Mesenchymal stem cell (in vitro differentiated cells and primary cell): ENCODE measurements around the gene ASB2.

ENCODE experiments used
- DNase-seq: peaks from one replicate; pipeline ENCODE4 v3.0.0-alpha.2; 2013
- H2AFZ ChIP-seq: one replicate; pipeline ENCODE4 v1.6.1; 2013; ENCODE audit warnings: low read depth, mild to moderate bottlenecking, control low read depth, inconsistent platforms, low read length, moderate library complexity
- H2AK5ac ChIP-seq: 2 replicates; pipeline ENCODE4 v1.6.1; 2013; ENCODE audit warnings: low read length, moderate library complexity, mild to moderate bottlenecking, inconsistent platforms; ENCODE audit not compliant: severe bottlenecking
- H2BK120ac ChIP-seq: one replicate; pipeline ENCODE4 v1.6.1; 2013; ENCODE audit warnings: low read depth, mild to moderate bottlenecking, inconsistent platforms, low read length, moderate library complexity
- H2BK12ac ChIP-seq, 2 experiments: one replicate each; pipeline ENCODE4 v1.6.1; 2013; ENCODE audit warnings: inconsistent platforms in 2 of 2, low read length in 2 of 2, mild to moderate bottlenecking in 2 of 2, moderate library complexity in 2 of 2, control low read depth in 1 of 2
- H2BK15ac ChIP-seq: one replicate; pipeline ENCODE4 v1.6.1; 2013; ENCODE audit warnings: mild to moderate bottlenecking, low read depth, inconsistent platforms; ENCODE audit not compliant: poor library complexity, severe bottlenecking
- H2BK5ac ChIP-seq: 2 replicates; pipeline ENCODE4 v1.6.1; 2013; ENCODE audit warnings: low read depth, mild to moderate bottlenecking, low read length, control low read depth, inconsistent platforms; ENCODE audit not compliant: poor library complexity, severe bottlenecking
- H3K14ac ChIP-seq, 2 experiments: one replicate each; pipeline ENCODE4 v1.6.1; 2013; ENCODE audit warnings: inconsistent platforms in 2 of 2, low read length in 2 of 2, control low read depth in 1 of 2, mild to moderate bottlenecking in 1 of 2, moderate library complexity in 1 of 2
- H3K18ac ChIP-seq, 2 experiments: one replicate each; pipeline ENCODE4 v1.6.1; 2013; ENCODE audit warnings: inconsistent platforms in 2 of 2, low read length in 2 of 2, control low read depth in 1 of 2, low read depth in 1 of 2, mild to moderate bottlenecking in 1 of 2
- H3K23ac ChIP-seq, 2 experiments: one replicate each; pipeline ENCODE4 v1.6.1; 2013; ENCODE audit warnings: inconsistent platforms in 2 of 2, low read length in 2 of 2, mild to moderate bottlenecking in 2 of 2, moderate library complexity in 2 of 2, control low read depth in 1 of 2
- H3K27ac ChIP-seq: 2 replicates; pipeline ENCODE4 v1.5.1; 2013; ENCODE audit warnings: mild to moderate bottlenecking, moderate library complexity, low read length, control low read depth, inconsistent platforms; ENCODE audit not compliant: poor library complexity, severe bottlenecking
- H3K27me3 ChIP-seq, 2 experiments: 2 replicates each; pipeline versions ENCODE4 v1.6.1 to v1.7.0; 2013; ENCODE audit warnings: low read length in 2 of 2, mild to moderate bottlenecking in 2 of 2, moderate library complexity in 2 of 2, control low read depth in 1 of 2, inconsistent platforms in 1 of 2; ENCODE audit not compliant: control insufficient read depth in 1 of 2, insufficient read depth in 1 of 2
- H3K36me3 ChIP-seq, 2 experiments: 2 replicates each; pipeline versions ENCODE4 v1.6.1 to v1.7.0; 2013; ENCODE audit warnings: low read length in 2 of 2, control low read depth in 1 of 2, inconsistent platforms in 1 of 2, low read depth in 1 of 2, mild to moderate bottlenecking in 1 of 2; ENCODE audit not compliant: insufficient read depth in 2 of 2, control insufficient read depth in 1 of 2
- H3K4ac ChIP-seq, 2 experiments: one replicate each; pipeline ENCODE4 v1.6.1; 2013; ENCODE audit warnings: inconsistent platforms in 2 of 2, low read length in 2 of 2, mild to moderate bottlenecking in 2 of 2, moderate library complexity in 2 of 2, control low read depth in 1 of 2, low read depth in 1 of 2
- H3K4me1 ChIP-seq: 2 replicates; pipeline ENCODE4 v1.6.1; 2013; ENCODE audit warnings: low read depth, low read length, control low read depth; ENCODE audit not compliant: control insufficient read depth, insufficient read depth
- H3K4me2 ChIP-seq: 2 replicates; pipeline ENCODE4 v1.6.1; 2013; ENCODE audit warnings: low read length, mild to moderate bottlenecking, inconsistent platforms; ENCODE audit not compliant: poor library complexity, severe bottlenecking
- H3K4me3 ChIP-seq, 2 experiments: 2 replicates each; pipeline versions ENCODE4 v1.5.1 to v1.7.0; 2013; ENCODE audit warnings: low read length in 2 of 2, mild to moderate bottlenecking in 2 of 2, control low read depth in 1 of 2, low read depth in 1 of 2; ENCODE audit not compliant: insufficient read depth in 1 of 2
- H3K79me1 ChIP-seq: replicated peaks from 2 replicates; pipeline ENCODE4 v1.6.1; 2013; ENCODE audit warnings: mild to moderate bottlenecking, control low read depth, low read length, inconsistent platforms; ENCODE audit not compliant: poor library complexity, severe bottlenecking
- H3K9ac ChIP-seq: 2 replicates; pipeline ENCODE4 v1.7.0; 2013; ENCODE audit warnings: mild to moderate bottlenecking, low read length, moderate library complexity
- H3K9me3 ChIP-seq: 2 replicates; pipeline ENCODE4 v1.7.0; 2013; ENCODE audit warnings: mild to moderate bottlenecking, low read length; ENCODE audit not compliant: control insufficient read depth
- H4K8ac ChIP-seq: one replicate; pipeline ENCODE4 v1.6.1; 2013; ENCODE audit warnings: inconsistent platforms, mild to moderate bottlenecking, low read length, moderate library complexity
- H4K91ac ChIP-seq: one replicate; pipeline ENCODE4 v1.6.1; 2013; ENCODE audit warnings: mild to moderate bottlenecking, low read length, inconsistent platforms
- WGBS: methylation state at CpG from one replicate; pipeline ENCODE4 v1.1.7; 2013; ENCODE audit warnings: mixed read lengths; 5-methylcytosine and 5-hydroxymethylcytosine counted together

ASB2 gene

DNA sequence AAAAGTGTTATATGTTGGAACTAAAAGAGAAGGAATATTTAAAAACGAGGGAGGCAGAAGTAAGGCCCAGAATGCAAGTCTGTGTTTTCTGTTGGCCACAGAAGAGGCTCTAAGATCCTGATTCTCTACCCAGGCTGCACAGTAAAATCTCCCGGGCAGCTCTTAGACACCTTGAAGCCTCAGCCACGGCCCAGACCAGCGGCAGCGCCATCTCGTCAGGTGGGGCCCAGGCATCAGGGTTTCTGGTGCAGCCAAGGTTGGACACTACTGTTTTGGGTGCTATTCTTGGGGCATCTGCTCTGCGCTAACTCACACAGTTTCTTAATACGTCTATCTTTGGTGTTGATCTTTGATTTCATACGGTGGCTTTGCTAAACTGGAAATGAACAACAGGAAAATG, 32.4 kb downstream of the ASB2 start:
- H2AFZ ChIP-seq: no peak overlapping the region
- no peak overlapping the region for H3K18ac ChIP-seq
- no peak overlapping the region for H2BK5ac ChIP-seq
- no peaks in the 10 kb centered on the region for H3K9me3 ChIP-seq
- H4K91ac ChIP-seq: no peak overlapping the region
- H3K4ac ChIP-seq: no peak overlapping the region
- H3K23ac ChIP-seq: no peak overlapping the region
- H3K27me3 ChIP-seq: peaks cover 0 to 10% of the 10 kb centered on the region in 2 experiments
- H3K79me1 ChIP-seq: no peaks in the 10 kb centered on the region
- no peak overlapping the region for H3K4me2 ChIP-seq
- H3K4me1 ChIP-seq: peaks cover 57% of the 10 kb centered on the region
- no peak for DNase-seq
- WGBS: 94% methylated on average over 9 of the region's 9 CpGs
- peak overlapping the region; percentile 2 for H2BK15ac ChIP-seq
- H3K9ac ChIP-seq: no peak overlapping the region
- H3K27ac ChIP-seq: no peak overlapping the region
- no peak overlapping the region for H3K14ac ChIP-seq
- no peak overlapping the region for H2BK120ac ChIP-seq
- H3K36me3 ChIP-seq: peaks cover 0 to 3% of the 10 kb centered on the region in 2 experiments
- H2AK5ac ChIP-seq: no peak overlapping the region
- no peak overlapping the region for H4K8ac ChIP-seq
- no peak overlapping the region for H2BK12ac ChIP-seq
- H3K4me3 ChIP-seq: no peak overlapping the region

DNA sequence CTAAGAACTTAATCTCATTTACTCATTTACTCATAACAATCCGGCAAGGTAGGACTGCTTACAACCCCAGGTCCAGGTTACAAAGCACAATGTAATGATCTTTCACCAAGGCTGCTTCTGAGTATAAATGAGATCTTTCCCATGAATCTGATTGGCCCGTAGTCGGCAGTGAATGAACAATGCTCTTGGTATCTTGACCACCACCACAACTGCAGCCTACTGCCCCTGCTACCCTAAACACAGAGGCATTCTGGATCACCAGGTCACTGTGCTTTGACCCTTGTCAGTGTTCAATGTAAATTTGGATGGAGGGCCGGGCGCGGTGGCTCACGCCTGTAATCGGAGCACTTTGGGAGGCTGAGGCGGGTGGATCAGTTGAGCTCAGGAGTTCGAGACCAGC, 33.3 kb downstream of the ASB2 start:
- Histone ChIP-seq H2AK5ac (no peak overlapping the region), H3K27ac (no peak overlapping the region), H2BK12ac (no peak overlapping the region), H3K23ac (no peak overlapping the region), H3K14ac (no peak overlapping the region), H2BK120ac (no peak overlapping the region), H3K4me3 (no peak overlapping the region), H3K36me3 (peaks cover 0 to 3% of the 10 kb centered on the region in 2 experiments), H4K8ac (no peak overlapping the region), H3K18ac (no peak overlapping the region), H3K79me1 (no peaks in the 10 kb centered on the region), H3K4me2 (no peak overlapping the region), H2BK5ac (no peak overlapping the region), H2BK15ac (no peak overlapping the region), H4K91ac (no peak overlapping the region), H3K4ac (no peak overlapping the region), H3K9ac (no peak overlapping the region), H2AFZ (no peak overlapping the region), H3K9me3 (no peaks in the 10 kb centered on the region), H3K27me3 (peaks cover 0 to 18% of the 10 kb centered on the region in 2 experiments), H3K4me1 (peaks cover 54% of the 10 kb centered on the region)
- peak; percentile 82 for DNase-seq
- WGBS: 48% methylated on average over 10 of the region's 10 CpGs

DNA sequence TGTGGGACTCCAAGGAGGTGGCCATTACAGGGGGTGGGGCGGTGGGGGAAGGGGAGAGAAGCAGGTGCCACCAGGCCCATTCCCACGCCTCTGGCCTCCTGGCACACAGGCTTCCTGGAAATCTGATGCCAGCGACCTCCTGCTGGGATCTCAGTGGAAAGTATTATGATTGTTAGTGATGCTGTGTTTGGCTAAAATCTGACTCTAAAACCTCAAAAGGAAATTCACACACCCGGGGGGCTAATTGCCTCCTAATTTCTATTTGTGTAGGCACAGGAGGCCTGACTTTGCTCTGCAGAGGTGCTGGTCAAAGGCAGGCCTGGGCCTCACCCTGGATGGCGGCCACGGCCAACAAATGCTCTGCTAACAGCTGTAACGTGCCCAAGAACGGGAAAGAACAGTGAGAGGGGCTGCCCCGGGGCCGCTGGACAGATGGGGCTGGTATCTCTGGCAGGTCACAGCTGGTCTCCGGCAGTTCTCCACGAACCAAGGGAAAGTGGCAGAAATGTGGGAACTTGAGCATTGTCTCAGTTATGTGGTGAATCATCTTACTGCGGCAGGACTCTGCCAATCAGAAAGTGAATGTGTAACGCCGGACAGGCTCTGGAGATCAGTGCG, 35.0 kb downstream of the ASB2 start:
- Histone ChIP-seq H3K4me2 (peak overlapping the region; percentile 32), H3K36me3 (peaks cover 0 to 3% of the 10 kb centered on the region in 2 experiments), H2BK120ac (no peak overlapping the region), H3K23ac (no peak overlapping the region), H3K27ac (peak overlapping the region; percentile 96), H3K9ac (no peak overlapping the region), H3K27me3 (peaks cover 14 to 34% of the 10 kb centered on the region in 2 experiments), H2BK5ac (peak overlapping the region; percentile 84), H3K14ac (no peak overlapping the region), H2BK15ac (no peak overlapping the region), H2AFZ (no peak overlapping the region), H3K79me1 (no peaks in the 10 kb centered on the region), H2BK12ac (no peak overlapping the region), H3K4me1 (peaks cover 50% of the 10 kb centered on the region), H2AK5ac (no peak overlapping the region), H3K18ac (no peak overlapping the region), H3K4ac (no peak overlapping the region), H3K4me3 (no peak overlapping the region), H4K91ac (no peak overlapping the region), H4K8ac (no peak overlapping the region), H3K9me3 (no peaks in the 10 kb centered on the region)
- peak; percentile 67 for DNase-seq
- WGBS: 56% methylated on average over 16 of the region's 16 CpGs

DNA sequence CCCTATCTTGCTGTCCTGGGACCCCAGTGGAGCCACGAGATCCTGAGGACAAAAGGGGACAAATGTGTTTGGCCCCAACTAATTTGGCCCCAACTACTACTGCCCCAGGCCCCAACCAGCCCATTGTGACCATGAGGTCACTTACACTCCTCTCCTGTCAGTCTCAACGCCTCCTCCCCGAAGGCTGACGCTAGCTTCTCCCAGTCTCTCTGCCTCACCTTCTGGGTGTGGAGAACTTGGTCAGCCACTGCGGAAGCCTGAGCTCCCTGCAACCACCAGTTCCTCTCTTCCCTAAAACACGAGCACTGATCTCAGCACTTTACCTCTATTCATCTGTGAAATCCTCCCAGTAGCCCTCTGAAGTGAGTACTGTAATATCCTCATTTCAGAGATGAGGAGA, 35.9 kb downstream of the ASB2 start:
- H2BK5ac ChIP-seq: no peak overlapping the region
- H2BK12ac ChIP-seq: no peak overlapping the region
- no peak overlapping the region for H3K9ac ChIP-seq
- peaks cover 16 to 44% of the 10 kb centered on the region in 2 experiments for H3K27me3 ChIP-seq
- no peaks in the 10 kb centered on the region for H3K79me1 ChIP-seq
- peaks cover 0 to 3% of the 10 kb centered on the region in 2 experiments for H3K36me3 ChIP-seq
- H3K27ac ChIP-seq: peak overlapping the region; percentile 6
- H3K14ac ChIP-seq: no peak overlapping the region
- no peak overlapping the region for H2AFZ ChIP-seq
- peak overlapping the region; percentile 40 for H2AK5ac ChIP-seq
- H3K23ac ChIP-seq: no peak overlapping the region
- no peak overlapping the region for H2BK120ac ChIP-seq
- no peak for DNase-seq
- no peak overlapping the region for H3K4me3 ChIP-seq
- no peak overlapping the region for H3K18ac ChIP-seq
- H2BK15ac ChIP-seq: no peak overlapping the region
- H3K4me2 ChIP-seq: no peak overlapping the region
- no peak overlapping the region for H4K91ac ChIP-seq
- no peak overlapping the region for H3K4ac ChIP-seq
- no peak overlapping the region for H4K8ac ChIP-seq
- peaks cover 43% of the 10 kb centered on the region for H3K4me1 ChIP-seq
- 87% methylated on average over 5 of the region's 6 CpGs for WGBS
- no peaks in the 10 kb centered on the region for H3K9me3 ChIP-seq
